Panc1 (cell line): ENCODE data around the gene NMRK2. TPM values are rescaled to one million over a fixed set of nuclear protein-coding genes. Genes with fewer than 3 reads are reported as not detected.
A peak's percentile ranks its signal among the peaks of the same experiment; 100 is the strongest.

ENCODE experiments used
- ATAC-seq: fragments of 200-7000 bp; cut with Tn5 transposase; 2 replicates; pipeline ENCODE4 v1.9.1; 2020; ENCODE audit warnings: mild to moderate bottlenecking, moderate library complexity
- BruUV-seq: library from RNA; stranded (reverse); fragments of 400-500 nt; replicated peaks from 2 replicates; lab custom pipeline; 2021; lab: Mats Ljungman, UMichigan
- CTCF ChIA-PET: fragments of 300-600 bp; sonication (Branson Sonifier 250); formaldehyde crosslinking; loops from one replicate; lab custom pipeline; 2022; ENCODE audit warnings: antibody characterized with exemption; lab: Charles Lee
- POLR2A ChIA-PET: fragments of 300-600 bp; sonication (Branson Sonifier 250); formaldehyde crosslinking; loops from one replicate; lab custom pipeline; 2022; ENCODE audit warnings: antibody characterized with exemption; lab: Charles Lee
- DNase-seq: peaks from one replicate; pipeline ENCODE4 v3.0.0-alpha.2; 2010; ENCODE audit warnings: low read depth, low spot score
- H3K27ac ChIP-seq: 2 replicates; pipeline ENCODE4 v1.5.1; 2011; ENCODE audit warnings: mild to moderate bottlenecking, low read length, inconsistent platforms
- H3K27me3 ChIP-seq: fragments of 200-500 bp; sonication (Bioruptor generic); 2 replicates; pipeline ENCODE4 v1.6.0; 2014; ENCODE audit warnings: low read length, inconsistent platforms; ENCODE audit not compliant: control insufficient read depth, insufficient read depth
- H3K36me3 ChIP-seq: fragments of 200-500 bp; sonication (Bioruptor generic); 2 replicates; pipeline ENCODE4 v1.5.1; 2014; ENCODE audit warnings: inconsistent platforms, mild to moderate bottlenecking, low read length, moderate library complexity; ENCODE audit not compliant: control insufficient read depth, insufficient read depth
- H3K4me1 ChIP-seq: 2 replicates; pipeline ENCODE4 v1.5.1; 2011; ENCODE audit warnings: inconsistent platforms, mild to moderate bottlenecking, low read length, moderate library complexity; ENCODE audit not compliant: control insufficient read depth, insufficient read depth
- H3K4me3 ChIP-seq, 2 experiments: 2 replicates each; pipeline ENCODE4 v1.5.1; 2011 to 2012; ENCODE audit warnings: low read depth in 2 of 2, low read length in 2 of 2, mild to moderate bottlenecking in 2 of 2, inconsistent platforms in 1 of 2, moderate library complexity in 1 of 2
- H3K9me3 ChIP-seq: fragments of 200-500 bp; sonication (Bioruptor generic); 2 replicates; pipeline ENCODE4 v1.5.1; 2014; ENCODE audit warnings: low read depth, mild to moderate bottlenecking, inconsistent platforms, low read length, moderate library complexity; ENCODE audit not compliant: control insufficient read depth, insufficient read depth
- POLR2AphosphoS5 ChIP-seq: IDR thresholded peaks from 2 replicates; pipeline ENCODE4 v1.6.1; 2012; ENCODE audit warnings: mild to moderate bottlenecking, low read depth, low read length, moderate library complexity
- REST ChIP-seq, 2 experiments: IDR thresholded peaks; 2 replicates each; pipeline ENCODE4 v1.6.1; 2011 to 2012; ENCODE audit warnings: low read depth in 2 of 2, control low read depth in 1 of 2, low read length in 1 of 2, mild to moderate bottlenecking in 1 of 2, moderate library complexity in 1 of 2; ENCODE audit not compliant: insufficient read depth in 1 of 2
- SIN3A ChIP-seq: IDR thresholded peaks from 2 replicates; pipeline ENCODE4 v1.6.1; 2012; ENCODE audit warnings: low read depth, mild to moderate bottlenecking, low read length, moderate library complexity, borderline replicate concordance; ENCODE audit not compliant: insufficient read depth
- TCF7L2 ChIP-seq: IDR thresholded peaks from 2 replicates; pipeline ENCODE4 v1.6.1; 2011; ENCODE audit warnings: mild to moderate bottlenecking, low read depth, low read length, inconsistent platforms
- in situ Hi-C: cut with HindIII; loops from 2 replicates; pipeline ENCODE4 v1.10.0; 2016; ENCODE audit warnings: low sequenced_read_pairs, low pct_unique_long_range_greater_than_20kb
- intact Hi-C: fragments of 100-400 bp; cut with micrococcal nuclease; formaldehyde crosslinking; loops from one replicate; pipeline ENCODE4 v1.10.0; 2022; ENCODE audit not compliant: unreplicated experiment
- total RNA-seq: library from RNA; stranded (reverse); gene quantifications from one replicate; pipeline ENCODE4 v1.2.1, GENCODE V29; 2021; ENCODE audit not compliant: unreplicated experiment
- TF ChIP-seq, protein P1 (sequence below): fragments of 450-650 bp; IDR thresholded peaks from 2 replicates; pipeline ENCODE4 v1.5.1; 2017; ENCODE audit warnings: mild to moderate bottlenecking

Gene NMRK2
- total RNA-seq, 1 experiment from 2014 or later, result 0.21 TPM

DNA sequence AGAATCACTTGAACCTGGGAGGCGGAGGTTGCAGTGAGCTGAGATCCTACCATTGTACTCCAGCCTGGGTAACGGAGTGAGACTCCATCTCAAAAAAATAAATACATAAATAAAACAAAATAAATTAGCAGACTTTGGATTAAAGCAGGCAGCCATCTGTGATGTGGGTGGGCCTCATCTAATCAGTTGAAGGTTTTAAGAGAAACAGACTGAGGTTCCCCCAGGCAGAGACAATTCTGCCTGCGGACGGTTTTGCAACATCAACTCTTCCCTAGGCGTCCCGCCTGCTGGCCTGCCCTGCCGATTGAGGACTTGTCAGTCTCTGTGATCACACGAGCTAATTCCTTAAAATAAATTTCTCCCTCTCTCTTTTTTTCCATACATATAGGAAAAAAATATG is 28.6 kb upstream of the NMRK2 start:
- no peaks in the 10 kb centered on the region for H3K9me3 ChIP-seq
- TF ChIP-seq SIN3A (no peak), REST (IDR thresholded peaks at IDR 0.05; ENCODE audit: insufficient read depth in 1 of 2, low read depth in 2 of 2, low read length in 1 of 2) (no peak), TCF7L2 (no peak), POLR2AphosphoS5 (no peak)
- TF ChIP-seq, protein P1, sequence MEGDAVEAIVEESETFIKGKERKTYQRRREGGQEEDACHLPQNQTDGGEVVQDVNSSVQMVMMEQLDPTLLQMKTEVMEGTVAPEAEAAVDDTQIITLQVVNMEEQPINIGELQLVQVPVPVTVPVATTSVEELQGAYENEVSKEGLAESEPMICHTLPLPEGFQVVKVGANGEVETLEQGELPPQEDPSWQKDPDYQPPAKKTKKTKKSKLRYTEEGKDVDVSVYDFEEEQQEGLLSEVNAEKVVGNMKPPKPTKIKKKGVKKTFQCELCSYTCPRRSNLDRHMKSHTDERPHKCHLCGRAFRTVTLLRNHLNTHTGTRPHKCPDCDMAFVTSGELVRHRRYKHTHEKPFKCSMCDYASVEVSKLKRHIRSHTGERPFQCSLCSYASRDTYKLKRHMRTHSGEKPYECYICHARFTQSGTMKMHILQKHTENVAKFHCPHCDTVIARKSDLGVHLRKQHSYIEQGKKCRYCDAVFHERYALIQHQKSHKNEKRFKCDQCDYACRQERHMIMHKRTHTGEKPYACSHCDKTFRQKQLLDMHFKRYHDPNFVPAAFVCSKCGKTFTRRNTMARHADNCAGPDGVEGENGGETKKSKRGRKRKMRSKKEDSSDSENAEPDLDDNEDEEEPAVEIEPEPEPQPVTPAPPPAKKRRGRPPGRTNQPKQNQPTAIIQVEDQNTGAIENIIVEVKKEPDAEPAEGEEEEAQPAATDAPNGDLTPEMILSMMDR, result no peak
- H3K27me3 ChIP-seq, result no peaks in the 10 kb centered on the region
- H3K27ac ChIP-seq, result no peak overlapping the region
- no TSS peak for BruUV-seq
- in situ Hi-C loops (no loop called here), intact Hi-C loops (no loop called here)
- CTCF ChIA-PET, result no interaction called here
- DNase-seq (no peak), ATAC-seq (no peak)
- no peaks in the 10 kb centered on the region for H3K4me1 ChIP-seq
- no peaks in the 10 kb centered on the region for H3K36me3 ChIP-seq
- no peak overlapping the region for H3K4me3 ChIP-seq
- POLR2A ChIA-PET, result no interaction called here

- in situ Hi-C loops, result no loop called here
- Histone ChIP-seq H3K9me3 (no peaks in the 10 kb centered on the region), H3K27ac (no peak overlapping the region), H3K36me3 (no peaks in the 10 kb centered on the region), H3K27me3 (no peaks in the 10 kb centered on the region), H3K4me1 (no peaks in the 10 kb centered on the region), H3K4me3 (no peak overlapping the region)
- ATAC-seq, result peak; percentile 37; the same call in 1 of the 2 replicates
- TF ChIP-seq REST (IDR thresholded peaks at IDR 0.05; ENCODE audit: insufficient read depth in 1 of 2, low read depth in 2 of 2, low read length in 1 of 2), result no peak
- TF ChIP-seq POLR2AphosphoS5, result no peak
- TF ChIP-seq, protein P1, result no peak
- TF ChIP-seq TCF7L2, result no peak
- TF ChIP-seq SIN3A, result no peak
- POLR2A ChIA-PET, result no interaction called here
- BruUV-seq, result no TSS peak
- DNase-seq, result no peak
- intact Hi-C loops, result no loop called here
- CTCF ChIA-PET, result no interaction called here
These were observed 25.1 kb upstream of the NMRK2 start for GRCh38 chr19:3907626-3908265.
